Testis (tissue), 2 donors: ENCODE results near the gene MUC5AC.

ENCODE experiments used
- CTCF ChIP-seq, 3 experiments: fragments of 450-650 bp in 2 of 3; fragments of 200-600 bp in 1 of 3; sonication (generic) in 1 of 3; IDR thresholded peaks; one replicate each; pipeline ENCODE4 v1.5.1; 2016 to 2019; ENCODE audit warnings: antibody characterized with exemption in 3 of 3, mild to moderate bottlenecking in 2 of 3, moderate library complexity in 1 of 3
- POLR2A ChIP-seq: fragments of 450-650 bp; IDR thresholded peaks from one replicate; pipeline ENCODE4 v1.6.1; 2017; ENCODE audit warnings: antibody characterized with exemption, mild to moderate bottlenecking, moderate library complexity

DNA sequence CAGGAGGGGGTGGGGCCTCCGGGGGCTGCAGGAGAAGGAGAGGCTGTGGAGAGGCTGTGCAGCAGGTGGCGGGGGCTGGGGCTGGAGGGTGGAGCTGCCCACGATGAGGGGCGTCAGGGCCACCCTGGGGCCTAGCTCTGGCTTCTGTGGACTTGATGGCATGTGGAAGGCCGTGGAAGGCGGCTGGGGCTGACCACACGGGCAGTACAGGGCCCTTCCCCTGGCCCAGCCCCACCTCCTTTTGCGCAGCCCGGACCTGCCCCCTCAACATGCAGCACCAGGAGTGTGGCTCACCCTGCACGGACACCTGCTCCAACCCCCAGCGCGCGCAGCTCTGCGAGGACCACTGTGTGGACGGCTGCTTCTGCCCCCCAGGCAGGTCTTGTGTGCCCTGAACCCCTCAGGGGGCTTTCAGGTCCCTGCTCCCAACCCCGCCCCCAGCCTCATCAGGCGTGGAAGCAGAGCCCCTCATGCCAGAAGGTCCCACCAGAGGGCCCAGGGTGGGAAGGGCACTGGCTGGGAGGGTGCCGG lies 71.2 kb downstream of the MUC5AC start:
- TF ChIP-seq CTCF (IDR thresholded peaks at IDR 0.05) (no peak), POLR2A (no peak)
